ENCODE data around the gene DDX49.

DDX49 gene

DNA sequence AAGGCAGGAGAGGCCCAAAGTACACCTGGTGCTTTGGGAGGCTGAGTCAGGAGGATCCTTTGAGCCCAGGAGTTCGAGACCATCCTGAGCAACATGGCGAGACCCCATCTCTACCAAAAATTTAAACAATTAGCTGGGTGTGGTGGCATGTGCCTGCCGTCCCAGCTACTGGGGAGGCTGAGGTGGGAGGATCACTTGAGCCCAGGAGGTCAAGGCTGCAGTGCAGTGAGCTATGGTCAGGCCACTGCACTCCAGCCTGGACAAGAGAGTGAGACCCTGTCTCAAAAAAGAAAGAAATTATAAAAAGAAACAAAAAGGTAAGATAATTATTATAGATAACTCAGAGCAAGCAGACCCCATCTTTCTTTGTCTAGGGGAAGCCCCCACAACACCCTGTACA lies 19.6 kb downstream of the DDX49 start:
- H3K4me1 Mint-ChIP-seq, result peaks cover 12 to 24% of the 10 kb centered on the region in 2 donors
- H3K36me3 Mint-ChIP-seq, result no peaks in the 10 kb centered on the region
- H3K4me3 Mint-ChIP-seq, result peak overlapping the region in 1 of 2 donors; percentile 39
- H3K27me3 Mint-ChIP-seq, result peaks cover 41 to 53% of the 10 kb centered on the region in 2 donors
- DNase-seq (no peak), ATAC-seq (replicated peaks) (no peak)
- no peaks in the 10 kb centered on the region for H3K9me3 Mint-ChIP-seq
- H3K27ac Mint-ChIP-seq, result no peak overlapping the region

GRCh38 chr19:18939922-18940768 lies 20.6 kb downstream of the DDX49 start:
- Mint-ChIP-seq H3K9me3 (no peaks in the 10 kb centered on the region), H3K36me3 (no peaks in the 10 kb centered on the region), H3K27ac (peak overlapping the region; percentile 22), H3K27me3 (peaks cover 35 to 44% of the 10 kb centered on the region in 2 donors), H3K4me3 (peak overlapping the region; percentile 80 to 82), H3K4me1 (peaks cover 12 to 24% of the 10 kb centered on the region in 2 donors)
- ATAC-seq (replicated peaks) (peak in 1 of 2 donors; percentile 13), DNase-seq (no peak)

GRCh38 chr19:18940769-18941627 lies 21.5 kb downstream of the DDX49 start, which contains the start of gene HOMER3:
TSS of gene HOMER3 (minus strand) at chr19:18941217. CDS start at chr19:18938982, 2,235 bp downstream.
- H3K27ac Mint-ChIP-seq, result no peak within 1 kb of the TSS
- no peaks in the 10 kb centered on the region for H3K9me3 Mint-ChIP-seq
- no peaks in the 10 kb centered on the region for H3K36me3 Mint-ChIP-seq
- ATAC-seq (replicated peaks), result peak; percentile 84
- peak; percentile 40 for DNase-seq
- peaks cover 35 to 53% of the 10 kb centered on the region in 2 donors for H3K27me3 Mint-ChIP-seq
- H3K4me3 Mint-ChIP-seq, result peak within 1 kb of the TSS; percentile 71 to 82
- H3K4me1 Mint-ChIP-seq, result peaks cover 12 to 24% of the 10 kb centered on the region in 2 donors

DNA sequence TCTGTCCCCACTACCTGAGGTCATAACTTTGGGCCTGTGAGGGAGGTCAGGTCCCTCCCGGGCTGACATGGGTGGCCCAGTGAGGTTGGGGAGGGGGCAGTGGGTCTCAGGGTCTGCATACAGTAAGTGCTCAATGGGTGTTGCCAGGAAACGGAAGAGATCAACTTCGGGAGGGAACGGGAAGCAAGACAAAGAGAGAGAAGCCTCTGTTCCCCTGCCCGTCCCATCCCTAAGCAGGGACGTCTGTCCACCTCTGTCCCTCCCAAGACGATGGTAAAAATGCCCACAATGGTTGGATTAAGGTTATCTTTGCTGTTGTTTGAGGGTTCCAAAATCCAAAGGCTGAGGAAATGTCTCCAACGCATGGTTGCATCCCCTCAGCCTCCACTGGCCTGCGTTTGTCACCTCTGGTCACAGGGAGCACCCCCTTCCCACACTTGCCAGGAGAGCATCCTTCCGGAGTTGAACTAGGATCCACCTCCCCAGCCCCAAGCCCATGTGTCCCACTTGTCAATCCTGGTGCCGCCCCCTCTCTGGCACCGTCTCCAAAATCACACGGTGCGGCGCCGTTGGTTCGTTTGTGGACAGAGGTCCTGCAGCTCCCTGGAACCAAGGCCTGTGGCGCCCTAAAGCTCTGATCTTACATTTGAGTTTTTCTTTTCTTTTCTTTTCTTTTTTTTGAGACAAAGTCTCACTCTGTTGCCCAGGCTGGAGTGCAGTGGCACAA lies 22.3 kb downstream of the DDX49 start:
- H3K4me3 Mint-ChIP-seq, result peak overlapping the region; percentile 17 to 64
- ATAC-seq (replicated peaks) (no peak), DNase-seq (no peak)
- H3K4me1 Mint-ChIP-seq, result peaks cover 12 to 24% of the 10 kb centered on the region in 2 donors
- no peaks in the 10 kb centered on the region for H3K36me3 Mint-ChIP-seq
- H3K27ac Mint-ChIP-seq, result no peak overlapping the region
- H3K27me3 Mint-ChIP-seq, result peaks cover 40 to 60% of the 10 kb centered on the region in 2 donors
- no peaks in the 10 kb centered on the region for H3K9me3 Mint-ChIP-seq

- no peaks in the 10 kb centered on the region for H3K36me3 Mint-ChIP-seq
- peak overlapping the region in 1 of 2 donors; percentile 6 for H3K4me3 Mint-ChIP-seq
- DNase-seq (no peak), ATAC-seq (replicated peaks) (no peak)
- peak overlapping the region; percentile 57 for H3K27ac Mint-ChIP-seq
- no peaks in the 10 kb centered on the region for H3K9me3 Mint-ChIP-seq
- peaks cover 12 to 24% of the 10 kb centered on the region in 2 donors for H3K4me1 Mint-ChIP-seq
- peaks cover 37 to 63% of the 10 kb centered on the region in 2 donors for H3K27me3 Mint-ChIP-seq
Observed at GRCh38 chr19:18942692-18943091, 23.2 kb downstream of the DDX49 start.

DNA sequence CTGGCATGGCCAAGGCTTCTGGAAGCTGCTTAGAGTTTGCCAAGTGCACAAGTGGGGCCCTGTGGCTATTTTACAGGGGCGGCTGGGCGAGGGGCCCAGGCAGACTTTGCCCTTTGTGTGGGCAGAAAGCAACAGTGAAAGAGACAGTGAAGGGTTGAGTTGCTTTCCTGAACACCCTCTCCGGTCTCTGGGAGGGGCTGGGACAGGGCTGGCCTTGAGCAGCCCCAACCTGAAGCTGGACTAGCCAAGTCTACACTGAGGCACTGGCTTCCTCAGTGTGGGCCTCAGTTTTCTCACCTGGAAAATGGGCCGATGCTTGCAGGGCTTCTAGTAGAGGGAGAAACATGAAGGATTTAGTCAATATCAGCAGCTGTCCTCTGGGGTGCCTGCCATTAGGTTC lies 23.9 kb downstream of the DDX49 start:
- peaks cover 12 to 24% of the 10 kb centered on the region in 2 donors for H3K4me1 Mint-ChIP-seq
- H3K27me3 Mint-ChIP-seq, result peaks cover 34 to 60% of the 10 kb centered on the region in 2 donors
- DNase-seq (no peak), ATAC-seq (replicated peaks) (no peak)
- no peaks in the 10 kb centered on the region for H3K9me3 Mint-ChIP-seq
- H3K27ac Mint-ChIP-seq, result no peak overlapping the region
- no peak overlapping the region for H3K4me3 Mint-ChIP-seq
- H3K36me3 Mint-ChIP-seq, result no peaks in the 10 kb centered on the region

DNA sequence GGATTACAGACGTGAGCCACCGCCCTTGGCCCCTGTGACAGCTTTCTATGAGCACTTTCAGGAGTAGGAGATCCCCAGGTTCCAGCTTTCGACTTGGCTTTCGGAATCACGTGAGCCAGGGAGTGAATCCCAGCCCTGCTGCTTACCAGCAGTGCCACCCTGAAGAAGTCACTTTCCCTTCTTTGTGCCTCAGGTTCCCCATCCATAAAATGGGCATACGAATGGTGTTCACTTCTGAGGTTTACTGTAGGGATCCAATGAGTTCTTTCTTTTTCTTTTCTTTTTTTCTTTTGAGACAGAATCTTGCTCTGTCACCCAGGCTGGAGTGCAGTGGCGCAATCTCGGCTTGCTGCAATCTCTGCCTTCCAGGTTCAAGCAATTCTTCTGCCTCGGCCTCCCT lies 25.8 kb downstream of the DDX49 start:
- ATAC-seq (replicated peaks) (no peak), DNase-seq (no peak)
- Mint-ChIP-seq H3K27ac (no peak overlapping the region), H3K27me3 (peaks cover 24 to 43% of the 10 kb centered on the region in 2 donors), H3K4me3 (no peak overlapping the region), H3K4me1 (peaks cover 7 to 15% of the 10 kb centered on the region in 2 donors), H3K9me3 (no peaks in the 10 kb centered on the region), H3K36me3 (no peaks in the 10 kb centered on the region)

DNA sequence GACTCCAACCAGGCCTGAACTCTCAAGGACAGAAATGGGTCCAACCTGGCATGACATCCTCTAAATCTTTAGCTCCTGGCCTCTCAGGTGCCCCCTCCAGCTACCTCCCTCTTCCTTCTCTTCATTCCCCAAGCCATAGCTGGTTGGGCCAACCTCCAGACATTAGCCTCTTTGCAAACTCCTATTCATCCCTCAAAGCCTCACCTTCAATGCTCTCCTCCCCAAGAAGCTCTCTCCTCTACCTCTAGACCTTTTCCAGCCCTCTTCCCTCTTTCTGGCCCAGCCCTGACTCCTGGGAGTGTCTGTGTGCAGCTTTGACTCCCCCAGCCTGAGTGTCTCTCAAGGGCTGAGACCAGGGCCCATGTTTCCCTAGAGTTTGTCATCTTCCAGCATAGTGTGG lies 26.8 kb downstream of the DDX49 start:
- H3K9me3 Mint-ChIP-seq, result no peaks in the 10 kb centered on the region
- H3K4me3 Mint-ChIP-seq, result no peak overlapping the region
- no peak overlapping the region for H3K27ac Mint-ChIP-seq
- ATAC-seq (replicated peaks) (no peak), DNase-seq (no peak)
- H3K36me3 Mint-ChIP-seq, result no peaks in the 10 kb centered on the region
- H3K27me3 Mint-ChIP-seq, result peaks cover 23 to 37% of the 10 kb centered on the region in 2 donors
- peaks cover 3 to 10% of the 10 kb centered on the region in 2 donors for H3K4me1 Mint-ChIP-seq

GRCh38 chr19:18946918-18947317 lies 27.4 kb downstream of the DDX49 start:
- Mint-ChIP-seq H3K4me3 (no peak overlapping the region), H3K4me1 (peaks cover 0 to 4% of the 10 kb centered on the region in 2 donors), H3K36me3 (no peaks in the 10 kb centered on the region), H3K27me3 (peaks cover 21 to 36% of the 10 kb centered on the region in 2 donors), H3K27ac (no peak overlapping the region), H3K9me3 (no peaks in the 10 kb centered on the region)
- ATAC-seq (replicated peaks), result no peak
- no peak for DNase-seq

- Mint-ChIP-seq H3K27me3 (peaks cover 16 to 27% of the 10 kb centered on the region in 2 donors), H3K4me3 (peak overlapping the region in 1 of 2 donors; percentile 5), H3K36me3 (no peaks in the 10 kb centered on the region), H3K4me1 (no peaks in the 10 kb centered on the region), H3K27ac (no peak overlapping the region), H3K9me3 (no peaks in the 10 kb centered on the region)
- ATAC-seq (replicated peaks) (no peak), DNase-seq (no peak)
Observed at GRCh38 chr19:18948075-18948975, 28.8 kb downstream of the DDX49 start.

GRCh38 chr19:18948976-18949356 lies 29.5 kb downstream of the DDX49 start:
- H3K27ac Mint-ChIP-seq, result no peak overlapping the region
- H3K9me3 Mint-ChIP-seq, result no peaks in the 10 kb centered on the region
- no peaks in the 10 kb centered on the region for H3K36me3 Mint-ChIP-seq

GRCh38 chr19:18949858-18950257 lies 30.3 kb downstream of the DDX49 start:
- Mint-ChIP-seq H3K27me3 (peaks cover 20 to 31% of the 10 kb centered on the region in 2 donors), H3K36me3 (no peaks in the 10 kb centered on the region), H3K4me1 (no peaks in the 10 kb centered on the region), H3K9me3 (peaks cover 3 to 6% of the 10 kb centered on the region in 2 donors), H3K4me3 (no peak overlapping the region), H3K27ac (no peak overlapping the region)
- ATAC-seq (replicated peaks) (no peak), DNase-seq (no peak)

More at GRCh38 chr19:18948976-18949356, 29.5 kb downstream of the DDX49 start:
- DNase-seq (no peak), ATAC-seq (replicated peaks) (no peak)
- Mint-ChIP-seq H3K27me3 (peaks cover 18 to 31% of the 10 kb centered on the region in 2 donors), H3K4me1 (no peaks in the 10 kb centered on the region), H3K4me3 (no peak overlapping the region)

DNA sequence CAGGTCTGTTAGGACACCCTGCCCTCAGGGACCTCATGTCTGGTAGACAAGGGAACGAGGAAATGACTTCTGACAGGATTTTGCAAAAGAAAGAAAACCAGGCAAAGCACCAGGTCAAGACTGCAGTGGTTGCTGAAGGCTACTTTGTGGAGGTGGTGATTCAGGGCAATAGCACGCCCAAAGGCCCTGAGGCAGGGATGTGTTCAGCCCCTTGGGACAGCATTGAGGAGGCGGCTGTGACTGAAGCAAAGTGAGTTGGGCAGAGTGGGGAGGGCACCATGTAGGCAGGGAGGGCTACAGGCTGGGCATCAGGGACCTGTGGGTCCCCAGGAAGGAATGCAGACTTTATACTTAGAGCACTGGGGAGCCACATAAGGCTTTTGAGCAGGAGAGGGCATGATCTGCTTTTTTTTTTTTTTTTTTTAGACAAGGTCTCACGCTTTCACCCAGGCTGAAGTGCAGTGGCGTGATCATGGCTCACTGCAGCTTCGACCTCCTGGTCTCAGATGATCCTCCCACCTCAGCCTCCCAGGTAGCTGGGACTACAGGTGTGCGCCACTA lies 32.3 kb downstream of the DDX49 start:
- no peaks in the 10 kb centered on the region for H3K4me1 Mint-ChIP-seq
- H3K9me3 Mint-ChIP-seq, result peaks cover 7 to 9% of the 10 kb centered on the region in 2 donors
- H3K27me3 Mint-ChIP-seq, result peaks cover 15 to 17% of the 10 kb centered on the region in 2 donors
- H3K27ac Mint-ChIP-seq, result no peak overlapping the region
- ATAC-seq (replicated peaks) (no peak), DNase-seq (no peak)
- no peak overlapping the region for H3K4me3 Mint-ChIP-seq
- H3K36me3 Mint-ChIP-seq, result no peaks in the 10 kb centered on the region

All from stimulated activated naive B cell treated with anti-CD40 and anti-IgM and Interleukin-4, amounts not matched to agents 10 μg/mL and 1 μg/mL and 100 μg/mL, for 72 hours (primary cell).